ENCODE data around the gene CCDC142.

The CCDC142 gene

GRCh38 chr2:74440378-74441169 is 42.2 kb downstream of the CCDC142 start:
- peak; percentile 31 for DNase-seq

DNA sequence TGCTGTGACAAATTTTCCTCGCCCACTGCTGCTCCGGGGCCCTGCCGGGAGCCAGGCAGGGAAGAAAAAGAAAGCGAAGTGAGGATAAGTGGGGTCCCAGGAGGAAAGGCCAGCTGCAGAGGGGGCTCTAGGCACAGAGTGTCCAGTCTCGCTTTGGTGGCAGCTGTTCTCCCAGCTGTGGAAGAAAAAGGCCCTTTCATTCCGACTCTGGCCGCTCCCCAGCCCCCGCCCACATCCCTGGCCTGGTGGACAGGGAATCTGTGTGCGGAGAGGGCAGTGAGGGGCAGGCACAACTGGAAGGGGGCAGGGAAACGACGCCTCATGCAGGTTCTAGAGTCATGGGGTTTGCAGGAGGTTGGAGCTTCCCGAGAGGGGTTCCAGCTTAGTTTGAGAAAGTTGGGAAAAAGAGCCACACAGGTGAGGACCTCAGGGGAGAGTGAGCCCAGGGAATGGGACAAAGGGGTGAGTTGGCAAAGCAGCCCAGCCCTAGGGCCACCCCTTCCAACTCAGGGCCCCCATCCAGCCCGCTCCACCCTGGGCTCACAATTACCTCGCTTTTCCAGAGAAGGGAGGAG is 42.9 kb downstream of the CCDC142 start:
- no peak for DNase-seq

- no peak for DNase-seq
Observed at GRCh38 chr2:74439373-74439772, 43.4 kb downstream of the CCDC142 start.

- DNase-seq = no peak
Observed at GRCh38 chr2:74438248-74438647, 44.5 kb downstream of the CCDC142 start.

GRCh38 chr2:74436848-74437695 is 45.7 kb downstream of the CCDC142 start:
- DNase-seq = no peak

DNA sequence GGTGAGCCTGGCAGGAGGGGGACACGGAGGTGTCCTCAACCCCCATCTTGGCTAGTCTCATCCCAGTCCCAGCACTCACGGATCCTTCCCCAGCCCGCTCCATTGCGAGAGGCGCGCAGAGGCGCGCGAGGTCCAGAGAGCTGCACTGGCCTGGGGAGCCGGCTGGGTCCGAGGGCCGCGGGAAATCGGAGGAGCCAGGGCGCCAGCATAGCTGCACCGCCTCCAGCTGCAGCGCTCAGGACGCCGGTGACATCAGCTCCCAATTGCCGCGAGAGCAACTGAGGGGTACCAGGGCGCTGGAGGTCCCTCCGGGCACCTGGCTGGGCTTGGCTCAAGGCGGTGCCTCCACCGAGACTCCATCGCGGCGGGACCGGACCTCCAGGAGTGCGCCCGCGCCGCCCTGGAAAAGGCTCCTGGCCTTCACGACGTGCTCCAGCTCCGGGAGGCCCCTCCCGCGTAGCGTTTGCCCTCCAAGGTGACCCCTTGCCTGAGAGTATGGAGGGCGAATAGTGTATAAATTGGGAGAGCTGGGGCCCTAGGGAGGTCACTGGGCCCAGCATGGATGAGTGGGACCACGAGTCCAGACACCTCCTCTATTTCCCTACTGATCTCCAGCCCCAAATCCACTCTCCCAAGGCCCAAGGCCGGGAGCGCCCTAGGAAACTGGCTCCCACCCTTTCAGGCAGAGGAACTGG is 46.5 kb downstream of the CCDC142 start:
- no peak for DNase-seq

- no peak for DNase-seq
Observed at GRCh38 chr2:74430502-74430901, 52.3 kb downstream of the CCDC142 start.

- DNase-seq = no peak
Observed at GRCh38 chr2:74429487-74430451, 53.0 kb downstream of the CCDC142 start.

DNA sequence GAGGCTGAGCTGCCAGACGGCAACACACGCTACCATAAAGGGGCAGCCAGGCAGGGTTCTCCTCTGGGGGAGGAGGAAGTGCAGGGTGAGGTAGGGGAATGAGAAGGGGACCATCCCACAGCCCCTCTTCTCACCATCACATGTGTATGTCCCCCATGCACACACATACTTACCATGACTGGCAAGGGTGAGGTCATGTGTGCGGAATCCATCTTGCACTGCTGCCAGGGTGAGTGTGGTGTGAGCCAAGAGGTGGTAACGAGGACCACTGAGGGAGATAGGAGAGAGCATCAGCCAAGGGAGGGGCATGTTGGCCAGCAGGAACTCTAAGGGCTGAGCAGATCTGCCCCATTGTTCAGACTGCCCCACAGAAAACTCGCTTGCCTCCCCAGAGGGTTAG is 54.1 kb downstream of the CCDC142 start:
- no peak for DNase-seq

DNA sequence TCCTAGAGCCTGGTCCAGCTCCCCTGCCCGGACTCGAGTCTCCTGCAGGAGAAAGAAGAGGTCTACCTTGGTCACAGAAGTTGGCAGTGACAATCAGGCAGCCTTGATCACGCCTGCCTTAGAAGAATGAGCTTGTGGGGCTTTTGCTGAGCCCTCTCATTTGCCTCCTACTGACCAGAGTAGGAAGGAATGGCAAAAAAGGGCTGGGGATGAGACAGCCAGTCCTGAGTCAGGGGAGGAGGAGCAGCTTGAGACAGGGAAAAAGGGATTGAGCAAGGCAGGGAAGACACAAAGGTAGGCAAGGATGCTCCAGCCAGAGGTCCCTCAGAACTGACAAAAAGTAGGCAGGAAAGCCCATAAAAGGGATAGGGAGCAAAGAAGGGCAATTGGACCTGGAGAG is 55.2 kb downstream of the CCDC142 start:
- DNase-seq = no peak

- DNase-seq = no peak
Observed at GRCh38 chr2:74426181-74426758, 56.5 kb downstream of the CCDC142 start.

DNA sequence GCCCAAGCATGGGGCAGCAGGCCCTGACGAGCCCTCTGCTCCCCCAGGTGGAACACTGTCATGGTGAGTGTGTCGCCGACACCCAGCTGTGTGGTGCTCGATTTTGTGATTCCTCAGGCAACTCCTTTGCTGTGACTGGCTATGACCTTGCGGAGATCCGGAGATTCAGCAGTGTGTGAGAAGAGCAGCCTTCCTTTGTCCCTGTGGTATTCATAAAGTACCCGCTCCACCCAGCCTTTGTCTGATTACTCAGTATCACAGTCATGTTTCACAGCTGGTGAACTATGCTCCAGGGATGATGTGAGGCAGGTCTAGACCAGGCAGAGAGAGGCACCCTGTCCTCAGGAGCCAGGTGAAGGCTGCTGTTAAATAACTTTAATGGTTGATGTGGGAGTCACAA is 57.3 kb downstream of the CCDC142 start:
- DNase-seq = no peak

- no peak for DNase-seq
Observed at GRCh38 chr2:74424995-74425406, 57.8 kb downstream of the CCDC142 start.

DNA sequence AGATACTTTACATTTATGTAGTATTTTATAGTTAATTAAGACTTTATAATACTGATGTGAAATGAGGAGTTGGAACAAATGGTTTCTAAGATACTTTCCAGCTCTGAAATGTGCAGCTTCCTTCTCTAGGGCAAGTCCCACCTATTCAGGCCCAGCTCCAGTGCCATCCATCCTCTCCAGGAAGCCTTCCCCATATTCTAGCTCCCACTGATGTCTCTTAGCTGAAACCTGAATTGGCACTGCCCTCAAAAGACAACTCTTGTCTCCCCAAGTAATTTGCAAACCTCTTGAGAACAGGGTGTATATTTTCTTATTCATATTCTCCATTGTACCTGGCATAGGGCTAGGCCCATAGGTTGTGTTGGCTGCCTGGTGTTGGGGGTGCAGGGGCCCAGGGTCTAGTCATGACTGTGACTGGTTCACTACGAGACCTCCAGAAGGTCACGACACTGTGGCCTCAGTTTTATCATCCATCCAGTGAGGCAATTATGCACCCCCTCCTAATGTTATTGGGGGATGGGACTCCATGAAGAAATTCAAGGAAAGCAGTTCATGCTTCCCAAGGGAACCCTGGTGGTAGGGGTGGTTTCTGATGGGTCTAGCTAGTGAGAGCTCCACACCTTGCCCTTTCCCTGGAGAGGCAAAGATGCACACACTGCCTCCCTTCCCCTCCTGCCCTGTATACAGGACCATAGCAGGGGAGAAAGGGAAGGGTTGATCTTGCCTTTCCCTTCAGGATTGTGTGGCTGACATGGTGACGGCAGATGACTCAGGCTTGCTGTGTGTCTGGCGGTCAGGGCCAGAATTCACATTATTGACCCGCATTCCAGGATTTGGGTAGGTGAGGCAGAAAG is 58.4 kb downstream of the CCDC142 start:
- DNase-seq = no peak

Measured in NCI-H1092 (cell line).